ENCODE results near the gene MCTP1. TPM values are rescaled to one million over a fixed set of nuclear protein-coding genes. Genes with fewer than 3 reads are reported as not detected.
"Not testable (repeated sequence)": the region's sequence is repeated elsewhere in the genome, so short reads cannot be mapped to it uniquely, and the experiment has no call there.

The MCTP1 gene
- total RNA-seq, 2 donors from 2014 or later = 22.1 to 256 TPM

GRCh38 chr5:94850960-94851359 is 433.9 kb downstream of the MCTP1 start:
- Histone ChIP-seq H3K27me3 (replicated peaks; ENCODE audit: insufficient read depth) (no peaks in the 10 kb centered on the region), H3K36me3 (no peaks in the 10 kb centered on the region), H3K27ac (no peak overlapping the region), H3K4me3 (no peak overlapping the region), H3K4me1 (ENCODE audit: control insufficient read depth in 1 of 2, low read depth in 2 of 2) (no peaks in the 10 kb centered on the region), H3K9me3 (no peaks in the 10 kb centered on the region)
- no peak for TF ChIP-seq CTCF (IDR thresholded peaks at IDR 0.05)
- ATAC-seq (ENCODE audit: insufficient number of reproducible peaks, low FRiP score, low read depth) (no peak), DNase-seq (ENCODE audit: low spot score) (no peak)

DNA sequence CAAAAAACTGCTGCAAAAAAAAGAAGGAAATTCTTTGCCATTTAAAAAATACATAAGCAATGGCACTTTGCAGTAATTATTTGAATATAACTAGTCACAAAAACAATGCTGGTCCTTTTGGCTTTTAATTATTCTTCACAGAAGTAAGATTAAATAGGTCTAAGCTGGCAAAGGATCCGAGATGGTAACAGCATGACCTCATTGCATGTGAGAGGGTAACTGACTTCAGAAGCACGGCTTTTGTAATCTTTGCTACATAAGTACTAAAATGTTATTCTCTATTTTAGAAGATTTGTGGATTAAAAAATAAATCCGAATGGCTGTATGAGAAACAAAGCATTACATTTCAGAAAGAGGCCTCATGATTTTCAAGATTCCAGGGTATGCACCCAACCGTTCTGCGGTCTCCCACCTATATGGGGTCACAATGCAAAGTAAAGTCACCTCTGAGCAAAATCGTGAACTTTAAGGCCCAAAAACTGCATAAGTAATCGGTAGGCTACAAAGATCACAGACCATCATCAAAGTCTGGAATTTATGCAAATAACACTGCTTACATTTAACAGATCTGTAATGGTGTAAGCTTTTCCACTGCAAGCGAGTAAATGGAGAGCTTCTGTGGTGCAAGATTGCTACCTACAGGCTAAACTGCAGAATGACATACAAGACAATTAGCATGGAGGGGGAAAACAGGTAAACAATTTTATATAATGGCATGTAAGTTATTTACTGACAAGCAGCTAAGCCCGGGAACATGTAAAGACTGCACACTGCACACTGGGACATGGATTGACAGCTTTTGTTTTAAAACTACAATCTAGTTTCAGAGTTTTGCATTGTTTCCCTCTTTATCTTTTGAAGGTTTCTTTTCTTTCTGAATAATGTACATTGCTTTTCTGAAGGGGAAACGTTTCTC is 434.8 kb downstream of the MCTP1 start:
- ATAC-seq (ENCODE audit: insufficient number of reproducible peaks, low FRiP score, low read depth) (no peak), DNase-seq (ENCODE audit: low spot score) (no peak)
- H3K9me3 ChIP-seq = no peaks in the 10 kb centered on the region
- no peaks in the 10 kb centered on the region for H3K4me1 ChIP-seq (ENCODE audit: control insufficient read depth in 1 of 2, low read depth in 2 of 2)
- H3K4me3 ChIP-seq = no peak overlapping the region
- H3K27ac ChIP-seq = no peak overlapping the region
- no peaks in the 10 kb centered on the region for H3K36me3 ChIP-seq
- TF ChIP-seq CTCF (IDR thresholded peaks at IDR 0.05) = no peak
- H3K27me3 ChIP-seq (replicated peaks; ENCODE audit: insufficient read depth) = no peaks in the 10 kb centered on the region

DNA sequence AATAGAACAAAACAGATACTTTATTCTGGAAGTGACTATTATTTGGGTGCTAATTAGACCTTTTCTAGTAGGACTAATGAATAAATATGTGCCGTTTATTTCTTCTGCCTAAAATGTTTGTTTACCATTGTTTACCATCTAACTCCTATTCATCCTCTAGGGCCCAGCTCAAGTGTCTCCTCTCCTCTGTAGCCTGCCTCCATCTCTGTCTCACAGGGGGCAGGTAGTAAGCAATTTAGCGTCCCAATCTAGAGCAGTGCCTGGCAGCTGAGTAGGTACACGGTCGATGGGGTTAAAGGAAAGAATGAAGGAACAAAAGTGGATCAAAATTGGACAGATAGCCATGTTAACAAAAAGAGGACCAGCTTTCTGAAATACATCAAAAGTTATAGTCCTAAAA is 435.6 kb downstream of the MCTP1 start:
- no peak overlapping the region for H3K4me3 ChIP-seq
- ATAC-seq (ENCODE audit: insufficient number of reproducible peaks, low FRiP score, low read depth) = no peak
- H3K27me3 ChIP-seq (replicated peaks; ENCODE audit: insufficient read depth) = no peaks in the 10 kb centered on the region
- H3K9me3 ChIP-seq = no peaks in the 10 kb centered on the region
- H3K27ac ChIP-seq = no peak overlapping the region
- DNase-seq (ENCODE audit: low spot score) = no peak
- TF ChIP-seq CTCF (IDR thresholded peaks at IDR 0.05) = no peak
- H3K36me3 ChIP-seq = no peaks in the 10 kb centered on the region
- H3K4me1 ChIP-seq (ENCODE audit: control insufficient read depth in 1 of 2, low read depth in 2 of 2) = no peaks in the 10 kb centered on the region

DNA sequence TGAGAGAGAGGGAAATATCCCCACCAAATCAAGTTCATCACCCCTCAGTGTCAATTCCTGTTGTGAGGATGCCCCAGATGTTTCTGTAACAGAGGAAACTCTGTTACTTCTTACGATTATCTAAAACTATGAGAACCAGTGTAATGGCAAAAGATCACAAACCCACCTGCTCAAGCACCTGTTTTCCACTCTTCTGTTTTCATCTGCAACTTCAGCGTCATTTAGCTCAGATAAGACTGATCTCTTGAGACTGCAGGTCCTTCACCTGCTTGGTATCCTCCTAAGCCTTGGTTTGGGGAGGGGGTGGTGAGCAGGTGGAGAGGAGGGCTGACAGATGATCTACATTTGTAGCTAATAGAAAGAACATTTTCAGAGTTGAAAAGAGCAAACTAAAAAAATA is 437.2 kb downstream of the MCTP1 start:
- TF ChIP-seq CTCF (IDR thresholded peaks at IDR 0.05) = no peak
- Histone ChIP-seq H3K27me3 (replicated peaks; ENCODE audit: insufficient read depth) (no peaks in the 10 kb centered on the region), H3K4me1 (ENCODE audit: control insufficient read depth in 1 of 2, low read depth in 2 of 2) (no peaks in the 10 kb centered on the region), H3K4me3 (no peak overlapping the region), H3K9me3 (no peaks in the 10 kb centered on the region), H3K36me3 (no peaks in the 10 kb centered on the region), H3K27ac (no peak overlapping the region)
- DNase-seq (ENCODE audit: low spot score) (no peak), ATAC-seq (ENCODE audit: insufficient number of reproducible peaks, low FRiP score, low read depth) (no peak)

DNA sequence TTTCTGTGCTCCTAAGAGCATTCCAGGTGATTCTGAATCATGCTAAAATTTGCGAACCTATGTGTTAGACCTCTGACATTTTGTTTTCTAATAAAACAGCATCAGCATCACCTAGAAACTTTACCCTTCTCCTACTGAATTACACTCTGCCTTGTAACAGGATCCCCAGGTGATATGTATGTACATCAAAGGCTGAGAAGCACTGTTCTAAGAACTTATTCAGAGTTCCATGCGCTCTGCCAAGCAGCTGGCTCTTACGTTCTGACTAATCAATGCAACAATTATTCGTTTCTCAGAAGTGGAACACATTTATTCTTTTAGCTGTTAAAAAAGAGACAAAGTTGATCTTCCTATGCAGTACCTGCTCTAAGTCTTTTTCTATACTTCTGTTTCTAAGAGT is 437.9 kb downstream of the MCTP1 start:
- DNase-seq (ENCODE audit: low spot score) (no peak), ATAC-seq (ENCODE audit: insufficient number of reproducible peaks, low FRiP score, low read depth) (no peak)
- Histone ChIP-seq H3K9me3 (no peaks in the 10 kb centered on the region), H3K27ac (no peak overlapping the region), H3K36me3 (no peaks in the 10 kb centered on the region), H3K4me1 (ENCODE audit: control insufficient read depth in 1 of 2, low read depth in 2 of 2) (no peaks in the 10 kb centered on the region), H3K4me3 (no peak overlapping the region), H3K27me3 (replicated peaks; ENCODE audit: insufficient read depth) (no peaks in the 10 kb centered on the region)
- TF ChIP-seq CTCF (IDR thresholded peaks at IDR 0.05) = no peak

- not testable (repeated sequence) for H3K27me3 ChIP-seq (replicated peaks; ENCODE audit: insufficient read depth); ATAC-seq (ENCODE audit: insufficient number of reproducible peaks, low FRiP score, low read depth); H3K27ac ChIP-seq; DNase-seq (ENCODE audit: low spot score); H3K9me3 ChIP-seq; H3K4me3 ChIP-seq; H3K4me1 ChIP-seq (ENCODE audit: control insufficient read depth in 1 of 2, low read depth in 2 of 2); H3K36me3 ChIP-seq
These were observed 439.2 kb downstream of the MCTP1 start for GRCh38 chr5:94845696-94846095.
